WI38 (cell line): ENCODE results near the gene SUPT6H.
"Not testable (repeated sequence)": the region's sequence is repeated elsewhere in the genome, so short reads cannot be mapped to it uniquely, and the experiment has no call there.

Source experiments
- H3K4me3 ChIP-seq: 2 replicates; pipeline ENCODE4 v1.5.1; 2011; ENCODE audit warnings: low read depth, mild to moderate bottlenecking, control low read depth, low read length
- CTCF ChIP-seq: IDR thresholded peaks from 2 replicates; pipeline ENCODE4 v1.5.1; 2012; ENCODE audit warnings: low read depth, mild to moderate bottlenecking, control low read depth, low read length

Gene SUPT6H

GRCh38 chr17:28734712-28735241 lies 72.8 kb downstream of the SUPT6H start:
- no peak for TF ChIP-seq CTCF
- no peak overlapping the region for H3K4me3 ChIP-seq

- no peak overlapping the region for H3K4me3 ChIP-seq
- no peak for TF ChIP-seq CTCF
Measured at GRCh38 chr17:28735242-28735722, 73.3 kb downstream of the SUPT6H start.

GRCh38 chr17:28735913-28736769 lies 74.1 kb downstream of the SUPT6H start:
- H3K4me3 ChIP-seq, result not testable (repeated sequence)

GRCh38 chr17:28737316-28737715 lies 75.3 kb downstream of the SUPT6H start:
- H3K4me3 ChIP-seq, result no peak overlapping the region
- no peak for TF ChIP-seq CTCF

- TF ChIP-seq CTCF, result no peak
- no peak overlapping the region for H3K4me3 ChIP-seq
Measured at GRCh38 chr17:28737770-28738679, 76.0 kb downstream of the SUPT6H start.

- no peak overlapping the region for H3K4me3 ChIP-seq
- no peak for TF ChIP-seq CTCF
Measured at GRCh38 chr17:28738680-28739384, 76.8 kb downstream of the SUPT6H start.
